HG03439 (cell line): Measurements from ENCODE around the gene CLIP4.
"Not testable (repeated sequence)": the region's sequence is repeated elsewhere in the genome, so short reads cannot be mapped to it uniquely, and the experiment has no call there.

Experiments
- ATAC-seq: cut with Tn5 transposase; IDR thresholded peaks from one replicate; pipeline ENCODE4 v1.9.1; 2021; ENCODE audit warnings: mild to moderate bottlenecking, moderate library complexity; ENCODE audit not compliant: unreplicated experiment

Gene CLIP4

DNA sequence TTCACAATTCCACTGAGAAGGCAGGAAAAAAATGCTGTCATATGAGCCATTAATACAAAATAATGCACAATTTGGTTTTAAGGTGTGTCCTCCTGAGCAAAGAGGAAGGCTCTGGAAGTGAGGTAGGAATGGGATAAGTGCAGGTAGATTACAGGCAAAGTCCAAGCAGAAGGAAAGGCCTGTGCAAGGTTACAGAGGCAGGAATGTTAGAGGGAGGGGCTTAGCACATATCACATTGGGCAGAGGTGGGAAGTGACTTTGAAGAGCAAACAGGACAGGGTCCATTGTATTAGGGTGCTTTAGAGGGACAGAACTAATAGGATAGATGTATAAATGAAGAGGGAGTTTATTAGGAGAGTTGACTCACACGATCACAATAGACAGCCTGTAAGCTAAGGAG lies 14.7 kb upstream of the CLIP4 start:
- ATAC-seq, result no peak

DNA sequence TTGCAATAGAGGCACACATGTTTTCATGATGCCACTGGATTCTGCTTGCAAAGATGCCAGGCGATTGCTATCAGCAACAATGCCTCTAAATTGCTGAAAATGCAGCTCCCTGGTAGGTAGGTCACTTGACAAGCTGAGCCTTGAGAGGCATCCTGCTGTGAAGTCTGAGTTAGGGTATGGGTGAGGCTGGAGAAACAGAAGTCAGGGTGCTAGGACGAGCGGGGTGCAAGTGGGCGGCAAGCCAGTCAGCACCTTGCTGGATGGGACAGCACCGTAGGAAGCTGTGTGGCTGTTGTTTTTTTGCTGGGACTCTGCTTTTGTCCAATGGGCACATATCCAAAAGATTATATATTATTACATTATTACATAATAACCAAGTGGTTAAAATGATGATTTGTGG lies 10.5 kb upstream of the CLIP4 start:
- no peak for ATAC-seq

- no peak for ATAC-seq
Observed at GRCh38 chr2:29105375-29105774, 9.8 kb upstream of the CLIP4 start.

GRCh38 chr2:29106256-29106655 lies 9.0 kb upstream of the CLIP4 start:
- no peak for ATAC-seq

DNA sequence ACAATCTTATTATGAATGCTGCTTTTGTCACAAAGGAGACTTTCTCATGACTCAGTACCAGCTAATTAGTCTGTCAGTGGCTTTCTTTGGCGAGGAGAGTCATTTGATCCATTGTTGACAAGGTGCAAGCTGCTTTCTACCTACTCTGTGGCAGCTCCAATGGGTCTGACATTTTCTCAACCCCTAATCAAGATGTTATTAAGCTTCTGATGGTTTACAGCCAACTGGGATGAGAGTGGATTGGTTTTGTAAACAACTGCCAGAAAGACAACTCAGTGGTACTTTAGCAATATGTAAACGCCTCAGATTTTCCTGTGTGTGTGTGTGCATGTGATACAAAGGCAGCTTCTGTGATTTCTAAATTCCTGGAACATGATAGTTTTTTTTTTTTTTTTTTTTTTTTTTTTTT lies 8.2 kb upstream of the CLIP4 start:
- ATAC-seq, result no peak

GRCh38 chr2:29107547-29107946 lies 7.7 kb upstream of the CLIP4 start:
- not testable (repeated sequence) for ATAC-seq

DNA sequence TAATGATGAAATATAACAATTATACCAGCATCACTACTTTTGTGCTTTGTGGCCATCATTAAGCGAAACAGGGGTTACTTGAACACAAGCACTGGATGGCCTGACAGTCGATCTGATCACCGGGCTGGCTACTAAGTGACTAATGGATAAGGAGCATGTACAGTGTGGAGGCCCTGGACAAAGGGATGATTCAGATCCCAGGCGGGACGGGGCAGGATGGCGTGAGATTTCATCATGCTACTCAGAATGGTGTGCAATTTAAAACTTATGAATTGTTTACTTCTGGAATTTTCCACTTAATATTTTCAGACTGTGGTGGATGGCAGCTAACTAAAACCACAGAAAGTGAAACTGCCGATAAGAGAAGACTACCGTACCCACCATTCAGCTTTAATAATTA lies 7.0 kb upstream of the CLIP4 start:
- no peak for ATAC-seq

- no peak for ATAC-seq
Observed at GRCh38 chr2:29109246-29109645, 6.0 kb upstream of the CLIP4 start.

DNA sequence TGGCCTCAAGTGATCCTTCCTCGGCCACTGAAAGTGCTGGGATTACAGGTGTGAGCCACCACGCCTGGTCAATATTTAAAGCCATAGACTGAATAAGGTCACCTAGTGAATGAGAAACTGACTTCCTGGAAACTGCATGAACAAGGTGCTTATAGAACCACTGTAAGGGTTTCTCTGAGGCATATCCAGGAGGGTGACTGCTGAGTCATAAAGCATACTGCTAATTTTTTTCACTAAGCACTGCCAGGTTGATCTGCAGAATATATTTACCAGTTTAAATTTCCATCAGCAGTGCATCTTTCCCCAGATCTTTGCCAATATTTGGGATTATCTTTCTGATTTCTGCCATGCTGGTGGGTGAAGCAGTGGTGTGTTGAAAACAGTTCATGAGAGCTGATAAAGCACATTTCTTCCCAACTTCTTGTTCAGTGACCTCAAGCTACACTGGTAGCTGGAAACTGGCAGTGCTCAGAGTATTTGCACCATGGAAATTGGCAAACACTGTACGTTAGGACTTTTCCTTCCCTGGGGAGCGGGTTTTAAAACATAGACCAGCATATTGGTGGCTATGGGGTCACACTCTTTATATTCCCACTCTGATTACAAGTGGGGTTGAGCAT lies 4.2 kb upstream of the CLIP4 start:
- ATAC-seq, result no peak

- ATAC-seq, result no peak
Observed at GRCh38 chr2:29112379-29112778, 2.8 kb upstream of the CLIP4 start.

- no peak for ATAC-seq
Observed at GRCh38 chr2:29113027-29113686, 2.1 kb upstream of the CLIP4 start.

- ATAC-seq, result peak; percentile 27
Observed at GRCh38 chr2:29113891-29114321, 1.3 kb upstream of the CLIP4 start.

DNA sequence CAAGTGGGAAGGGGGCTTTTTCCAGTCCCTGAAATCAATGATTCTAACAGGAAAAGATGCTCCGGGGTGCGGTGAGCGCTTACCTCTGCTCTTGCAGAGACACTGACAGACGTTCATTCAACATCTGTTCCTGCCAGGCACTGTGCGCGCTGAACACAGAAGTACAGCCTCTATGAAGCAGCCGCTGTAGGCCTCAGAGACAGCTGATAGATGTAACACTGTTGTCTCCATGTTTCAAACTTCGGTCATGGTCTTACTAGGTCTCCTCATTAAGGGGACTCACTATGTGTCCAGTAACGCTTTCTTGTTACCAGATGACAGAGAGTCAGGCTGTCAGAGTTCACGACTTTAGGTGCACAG lies 649 bp upstream of the CLIP4 start:
- no peak for ATAC-seq

DNA sequence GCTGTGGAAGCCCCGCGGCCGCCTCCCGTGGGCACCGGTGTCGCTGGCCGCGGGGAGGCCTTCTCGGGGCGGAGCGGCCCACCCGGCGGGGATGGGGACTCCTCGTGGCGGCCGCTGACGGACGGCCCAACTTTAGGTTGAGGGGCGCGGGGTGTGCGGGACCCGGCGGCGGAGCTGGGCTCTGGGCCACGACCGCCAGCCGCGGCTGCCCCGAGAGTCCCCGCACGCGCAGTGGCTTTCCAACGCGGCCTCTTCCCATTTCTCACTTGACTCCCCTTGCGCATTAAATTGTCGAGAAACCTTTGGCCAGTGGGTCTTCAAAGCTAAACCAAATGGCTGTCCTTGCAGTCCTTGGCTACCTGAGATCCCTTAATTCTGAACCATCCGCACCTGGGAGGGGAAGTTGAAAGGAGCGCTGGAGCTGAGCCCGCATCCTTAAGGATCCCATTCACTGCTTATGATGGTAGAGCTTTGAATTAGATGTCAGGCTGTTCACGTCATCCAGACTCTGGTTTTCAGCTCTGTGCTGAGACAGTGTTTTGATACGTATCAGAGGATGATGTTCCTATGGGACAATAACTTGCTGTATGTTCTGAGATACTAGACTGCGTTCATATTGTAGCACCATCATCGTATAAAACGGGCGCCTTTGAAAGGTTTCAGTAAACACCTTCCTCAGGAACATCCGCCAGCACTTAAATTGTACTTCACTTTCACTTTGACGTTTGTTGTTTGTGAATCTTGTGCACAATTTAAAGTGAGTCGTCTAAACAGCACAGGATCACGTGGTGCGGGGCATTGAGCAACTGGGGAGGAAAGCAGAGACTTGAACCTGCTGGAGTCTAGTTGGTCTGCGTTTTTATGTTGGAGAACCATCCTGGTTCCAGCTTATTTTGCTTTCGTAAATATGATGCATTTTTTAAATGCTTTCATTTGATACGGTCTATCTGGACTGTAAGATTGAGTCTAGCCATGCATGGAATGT lies 874 bp downstream of the CLIP4 start:
- peak; percentile 40 for ATAC-seq

DNA sequence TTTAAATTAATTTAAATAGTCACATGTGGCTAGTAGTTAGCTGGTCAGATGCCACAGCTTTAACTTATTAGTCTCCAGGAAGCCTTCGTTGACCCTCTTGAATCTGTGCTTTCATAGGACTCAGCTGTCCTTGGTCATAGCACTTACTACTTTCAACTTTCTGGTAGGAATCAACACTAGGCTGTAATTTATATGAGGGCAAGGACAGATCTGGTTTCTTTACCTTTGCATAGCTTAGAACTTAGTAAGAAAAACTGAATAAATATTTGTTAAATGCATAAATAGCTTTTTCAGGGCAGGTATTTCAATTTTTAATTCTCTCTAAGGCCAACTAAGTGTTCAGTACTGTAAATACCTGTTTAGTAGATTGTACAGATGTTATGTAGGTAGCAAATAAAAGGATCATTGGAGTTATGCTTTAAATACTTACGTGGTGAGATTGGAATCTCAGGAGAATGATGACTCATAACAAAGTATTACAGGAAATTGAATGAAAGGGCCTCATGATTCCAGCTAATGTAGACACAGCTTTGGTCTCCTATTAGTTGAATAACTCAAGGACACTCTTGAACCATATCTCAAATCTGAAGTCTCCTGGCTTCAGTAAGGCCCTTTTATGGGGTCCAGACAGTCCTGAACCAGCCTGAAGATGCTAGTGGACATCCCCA lies 2.6 kb downstream of the CLIP4 start:
- no peak for ATAC-seq

DNA sequence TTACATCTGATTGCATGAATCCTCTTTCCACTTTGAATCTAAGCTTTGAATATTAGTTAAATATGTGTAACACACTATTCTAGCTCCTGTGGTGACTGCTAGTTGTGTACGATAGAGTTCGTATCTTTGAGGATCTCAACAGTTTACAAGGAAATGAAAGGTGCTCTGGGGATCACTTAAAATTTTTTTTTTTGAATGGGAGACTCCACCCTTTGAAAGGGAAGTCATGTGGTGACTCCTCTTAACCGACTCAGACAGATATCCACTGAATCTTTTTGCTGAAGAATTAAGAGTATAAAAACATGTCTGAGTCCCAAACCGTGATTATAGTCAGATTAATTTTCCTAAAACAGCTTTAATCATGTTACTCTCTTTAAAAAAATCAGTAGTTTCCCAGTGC lies 4.0 kb downstream of the CLIP4 start:
- ATAC-seq, result no peak

DNA sequence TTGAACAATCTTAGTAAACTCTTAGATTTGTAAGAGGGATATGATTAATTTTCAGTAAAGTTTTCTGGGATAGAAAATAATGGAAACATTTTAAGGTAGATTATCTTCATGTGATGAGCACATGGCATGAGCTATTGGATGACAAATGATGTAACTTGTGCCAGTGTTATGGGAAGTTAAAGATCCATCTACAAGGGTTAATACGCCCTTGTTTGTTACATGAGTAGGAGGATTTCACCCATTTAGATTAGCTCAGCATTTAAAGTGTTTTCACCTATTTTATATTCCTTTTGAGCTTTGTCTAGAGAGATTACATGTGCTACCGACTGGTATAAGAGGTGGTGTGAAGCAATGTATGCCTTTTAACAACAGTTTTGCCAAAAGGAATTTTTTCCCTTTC lies 5.6 kb downstream of the CLIP4 start:
- ATAC-seq, result no peak

GRCh38 chr2:29123617-29124349 lies 8.6 kb downstream of the CLIP4 start:
- ATAC-seq, result no peak

DNA sequence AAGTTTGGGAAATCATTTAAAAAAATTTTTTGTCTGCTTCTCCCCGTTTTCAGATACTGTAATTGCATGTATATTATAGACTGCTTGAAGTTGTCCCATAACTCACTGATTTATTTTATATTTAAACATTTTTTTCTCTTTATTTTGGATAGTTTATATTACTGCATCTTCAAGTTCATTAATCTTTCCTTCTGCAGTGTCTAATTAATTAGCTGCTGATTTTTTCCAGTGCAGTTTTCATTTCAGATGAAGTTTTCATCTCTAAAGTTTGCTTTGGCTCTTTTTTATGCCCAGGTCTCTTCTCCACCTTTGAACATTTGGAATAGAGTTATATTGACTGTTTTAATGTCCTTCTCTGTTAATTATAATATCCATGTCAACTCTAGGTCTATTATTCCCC lies 9.3 kb downstream of the CLIP4 start:
- ATAC-seq, result no peak

DNA sequence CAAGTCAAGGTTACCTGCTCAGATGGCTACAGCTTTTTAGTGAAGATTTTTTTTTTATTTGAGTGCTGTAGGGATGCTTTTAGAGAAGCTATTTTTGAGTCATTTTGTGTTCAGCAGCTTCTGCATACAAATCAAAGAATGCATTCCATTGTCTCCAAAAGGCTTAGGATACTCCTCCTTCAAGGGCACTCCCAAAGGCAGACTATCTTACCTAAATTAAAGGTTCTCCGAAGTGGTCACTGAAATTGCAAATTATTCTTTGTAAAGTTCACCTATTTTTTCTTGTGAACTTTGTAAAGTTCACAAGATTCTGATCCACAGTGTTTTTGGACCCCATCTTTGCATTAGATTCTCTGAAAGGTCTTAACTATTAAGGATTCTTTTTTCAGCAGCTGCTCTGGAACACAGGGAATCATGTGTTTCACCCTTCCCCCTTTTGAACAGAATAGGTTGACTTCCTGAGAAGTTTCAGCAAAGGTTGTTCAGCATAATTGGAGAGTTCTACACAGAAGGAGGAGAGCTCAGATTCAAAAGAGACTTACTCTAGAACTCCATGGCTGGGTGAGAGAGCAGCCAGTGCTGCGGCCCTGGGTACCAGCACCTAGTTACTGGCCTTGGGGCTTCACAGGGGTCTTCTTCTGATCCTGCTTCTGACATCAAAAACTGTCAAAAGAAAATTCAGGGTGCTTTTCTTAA lies 14.5 kb downstream of the CLIP4 start:
- ATAC-seq, result no peak
